ENCODE data around the gene BMP2K. TPM values are rescaled to one million over a fixed set of nuclear protein-coding genes. Genes with fewer than 3 reads are reported as not detected.
A peak's percentile ranks its signal among the peaks of the same experiment; 100 is the strongest.

Gene BMP2K
- total and polyA plus RNA-seq, 2 experiments from 2014 or later = 27.3 to 96.5 TPM

- H3K4me1 ChIP-seq (ENCODE audit: insufficient read depth) = peaks cover 5% of the 10 kb centered on the region
- H3K9me3 ChIP-seq (ENCODE audit: low read depth) = no peaks in the 10 kb centered on the region
- H3K27me3 ChIP-seq = no peaks in the 10 kb centered on the region
- H3K79me2 ChIP-seq = peaks cover 4% of the 10 kb centered on the region
- no peak overlapping the region for H2AFZ ChIP-seq
- H3K9me2 ChIP-seq (replicated peaks; ENCODE audit: insufficient read depth) = no peaks in the 10 kb centered on the region
- WGBS (ENCODE audit: low lambda C conversion rate, missing lambda C conversion rate) = 90% methylated on average over 5 of the region's 5 CpGs
- no peak overlapping the region for H3K4me2 ChIP-seq
- no peak overlapping the region for H3K4me3 ChIP-seq
- no peaks in the 10 kb centered on the region for H4K20me1 ChIP-seq (ENCODE audit: insufficient read depth, poor library complexity, severe bottlenecking)
- no peak overlapping the region for H3K27ac ChIP-seq
- no peak for TF ChIP-seq EZH2phosphoT487 (IDR thresholded peaks at IDR 0.05; ENCODE audit: low read depth, severe bottlenecking, unreplicated experiment)
- TF ChIP-seq EZH2 (IDR thresholded peaks at IDR 0.05; ENCODE audit: borderline replicate concordance) = no peak
- TF ChIP-seq CTCF (IDR thresholded peaks at IDR 0.05; ENCODE audit: poor library complexity) = no peak
- H3K36me3 ChIP-seq (replicated peaks; ENCODE audit: insufficient read depth, low read depth) = no peaks in the 10 kb centered on the region
- DNase-seq (ENCODE audit: low spot score) = no peak
Measured at GRCh38 chr4:78863254-78863869, 87.2 kb downstream of the BMP2K start.

GRCh38 chr4:78863991-78864390, 87.8 kb downstream of the BMP2K start:
- Histone ChIP-seq H3K27me3 (no peaks in the 10 kb centered on the region), H3K36me3 (replicated peaks; ENCODE audit: insufficient read depth, low read depth) (no peaks in the 10 kb centered on the region), H3K79me2 (peaks cover 4% of the 10 kb centered on the region), H3K4me2 (no peak overlapping the region), H4K20me1 (ENCODE audit: insufficient read depth, poor library complexity, severe bottlenecking) (no peaks in the 10 kb centered on the region), H3K9me2 (replicated peaks; ENCODE audit: insufficient read depth) (no peaks in the 10 kb centered on the region), H3K9me3 (ENCODE audit: low read depth) (no peaks in the 10 kb centered on the region), H3K4me3 (no peak overlapping the region), H2AFZ (no peak overlapping the region), H3K27ac (no peak overlapping the region), H3K4me1 (ENCODE audit: insufficient read depth) (peaks cover 5% of the 10 kb centered on the region)
- WGBS (ENCODE audit: low lambda C conversion rate, missing lambda C conversion rate) = 60% methylated on average over 2 of the region's 2 CpGs
- DNase-seq (ENCODE audit: low spot score) = no peak
- no peak for TF ChIP-seq EZH2 (IDR thresholded peaks at IDR 0.05; ENCODE audit: borderline replicate concordance)
- TF ChIP-seq EZH2phosphoT487 (IDR thresholded peaks at IDR 0.05; ENCODE audit: low read depth, severe bottlenecking, unreplicated experiment) = no peak
- no peak for TF ChIP-seq CTCF (IDR thresholded peaks at IDR 0.05; ENCODE audit: poor library complexity)

- Histone ChIP-seq H3K4me2 (no peak overlapping the region), H3K9me3 (ENCODE audit: low read depth) (no peaks in the 10 kb centered on the region), H3K4me1 (ENCODE audit: insufficient read depth) (peaks cover 5% of the 10 kb centered on the region), H3K27ac (no peak overlapping the region), H4K20me1 (ENCODE audit: insufficient read depth, poor library complexity, severe bottlenecking) (no peaks in the 10 kb centered on the region), H3K9me2 (replicated peaks; ENCODE audit: insufficient read depth) (no peaks in the 10 kb centered on the region), H3K36me3 (replicated peaks; ENCODE audit: insufficient read depth, low read depth) (no peaks in the 10 kb centered on the region), H3K4me3 (no peak overlapping the region), H3K79me2 (peaks cover 4% of the 10 kb centered on the region), H3K27me3 (no peaks in the 10 kb centered on the region), H2AFZ (no peak overlapping the region)
- DNase-seq (ENCODE audit: low spot score) = peak; percentile 83
- TF ChIP-seq CTCF (IDR thresholded peaks at IDR 0.05; ENCODE audit: poor library complexity) (peak; percentile 85), EZH2 (IDR thresholded peaks at IDR 0.05; ENCODE audit: borderline replicate concordance) (no peak)
- 42% methylated on average over 3 of the region's 3 CpGs for WGBS (ENCODE audit: low lambda C conversion rate, missing lambda C conversion rate)
Measured at GRCh38 chr4:78864405-78865024, 88.4 kb downstream of the BMP2K start.
